Loucy (cell line): ENCODE results near the gene HLA-DMA.

ENCODE experiments used
- H2AFZ ChIP-seq: fragments of 200-600 bp; sonication (generic); 2 replicates; pipeline ENCODE4 v1.6.0; 2016; ENCODE audit warnings: antibody characterized with exemption, mild to moderate bottlenecking, low read length, moderate library complexity
- H3F3A ChIP-seq: fragments of 200-600 bp; 2 replicates; pipeline ENCODE4 v1.6.0; 2016; ENCODE audit warnings: antibody characterized with exemption, low read depth, mild to moderate bottlenecking
- H3K27me3 ChIP-seq: fragments of 200-600 bp; sonication (generic); 2 replicates; pipeline ENCODE4 v1.6.1; 2014; ENCODE audit warnings: low read length, mild to moderate bottlenecking; ENCODE audit not compliant: insufficient read depth, poor library complexity, severe bottlenecking
- H3K36me3 ChIP-seq: fragments of 200-600 bp; sonication (generic); 2 replicates; pipeline ENCODE4 v1.6.1; 2016; ENCODE audit warnings: low read length; ENCODE audit not compliant: insufficient read depth
- H3K4me1 ChIP-seq: fragments of 200-600 bp; sonication (generic); 2 replicates; pipeline ENCODE4 v1.5.1; 2014; ENCODE audit warnings: low read length, mild to moderate bottlenecking; ENCODE audit not compliant: insufficient read depth, poor library complexity, severe bottlenecking
- H3K4me2 ChIP-seq: fragments of 200-600 bp; sonication (generic); 2 replicates; pipeline ENCODE4 v1.6.0; 2014; ENCODE audit warnings: antibody characterized with exemption, low read length, low read depth, mild to moderate bottlenecking; ENCODE audit not compliant: poor library complexity, severe bottlenecking
- H3K4me3 ChIP-seq: fragments of 200-600 bp; sonication (generic); 2 replicates; pipeline ENCODE4 v1.5.1; 2014; ENCODE audit warnings: low read length, mild to moderate bottlenecking, mixed read lengths; ENCODE audit not compliant: poor library complexity, severe bottlenecking
- H3K79me2 ChIP-seq: fragments of 200-600 bp; sonication (generic); 2 replicates; pipeline ENCODE4 v1.6.1; 2014; ENCODE audit warnings: low read length; ENCODE audit not compliant: insufficient read depth
- H3K9ac ChIP-seq: fragments of 200-600 bp; sonication (generic); 2 replicates; pipeline ENCODE4 v1.6.0; 2014; ENCODE audit warnings: mild to moderate bottlenecking, low read depth, low read length, moderate library complexity; ENCODE audit not compliant: poor library complexity, severe bottlenecking
- H3K9me2 ChIP-seq: fragments of 200-600 bp; sonication (generic); replicated peaks from 2 replicates; pipeline ENCODE4 v1.6.1; 2016; ENCODE audit warnings: low read depth, low read length, mixed read lengths
- H3K9me3 ChIP-seq: fragments of 200-600 bp; sonication (generic); 2 replicates; pipeline ENCODE4 v1.6.1; 2014; ENCODE audit warnings: mild to moderate bottlenecking, antibody characterized with exemption, low read length, low read depth; ENCODE audit not compliant: insufficient read depth
- H4K20me1 ChIP-seq: fragments of 200-600 bp; sonication (generic); 2 replicates; pipeline ENCODE4 v1.6.0; 2014; ENCODE audit warnings: antibody characterized with exemption, low read length, mild to moderate bottlenecking; ENCODE audit not compliant: insufficient read depth, poor library complexity, severe bottlenecking
- EZH2phosphoT487 ChIP-seq: fragments of 200-600 bp; IDR thresholded peaks from 2 replicates; pipeline ENCODE4 v1.6.1; 2018; ENCODE audit warnings: antibody characterized with exemption, mild to moderate bottlenecking, moderate library complexity, borderline replicate concordance
- TF ChIP-seq, protein P1 (sequence below): fragments of 200-600 bp; sonication (generic); conservative IDR thresholded peaks from 2 replicates; pipeline ENCODE4 v1.5.1; 2014; ENCODE audit warnings: mild to moderate bottlenecking, antibody characterized with exemption, low read length

The HLA-DMA gene

DNA sequence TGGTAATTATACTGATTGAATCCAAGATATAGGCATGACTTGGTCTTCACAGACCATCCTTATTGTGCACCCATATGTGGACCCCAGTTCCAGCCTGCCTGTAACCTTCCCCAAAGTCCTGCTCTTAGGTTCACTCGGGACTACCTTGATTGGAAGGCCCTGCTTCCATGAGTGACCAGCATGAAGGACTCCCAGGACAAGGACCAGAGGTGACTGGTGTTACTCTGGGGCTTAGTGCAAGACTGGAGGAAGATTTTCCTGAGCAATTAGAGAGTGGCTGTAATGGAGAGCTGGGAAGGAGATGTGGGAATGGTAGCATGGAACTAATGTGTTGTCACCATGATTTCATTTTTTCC, 30.6 kb upstream of the HLA-DMA start:
- Histone ChIP-seq H3K27me3 (no peaks in the 10 kb centered on the region), H3K4me1 (peaks cover 15% of the 10 kb centered on the region), H4K20me1 (peaks cover 42% of the 10 kb centered on the region), H3K4me2 (no peak overlapping the region), H3F3A (peaks cover 51% of the 10 kb centered on the region), H3K9ac (no peak overlapping the region), H3K36me3 (peaks cover 41% of the 10 kb centered on the region), H3K79me2 (peaks cover 29% of the 10 kb centered on the region), H3K9me3 (no peaks in the 10 kb centered on the region), H2AFZ (no peak overlapping the region), H3K4me3 (no peak overlapping the region), H3K9me2 (no peaks in the 10 kb centered on the region)
- TF ChIP-seq, protein P1, sequence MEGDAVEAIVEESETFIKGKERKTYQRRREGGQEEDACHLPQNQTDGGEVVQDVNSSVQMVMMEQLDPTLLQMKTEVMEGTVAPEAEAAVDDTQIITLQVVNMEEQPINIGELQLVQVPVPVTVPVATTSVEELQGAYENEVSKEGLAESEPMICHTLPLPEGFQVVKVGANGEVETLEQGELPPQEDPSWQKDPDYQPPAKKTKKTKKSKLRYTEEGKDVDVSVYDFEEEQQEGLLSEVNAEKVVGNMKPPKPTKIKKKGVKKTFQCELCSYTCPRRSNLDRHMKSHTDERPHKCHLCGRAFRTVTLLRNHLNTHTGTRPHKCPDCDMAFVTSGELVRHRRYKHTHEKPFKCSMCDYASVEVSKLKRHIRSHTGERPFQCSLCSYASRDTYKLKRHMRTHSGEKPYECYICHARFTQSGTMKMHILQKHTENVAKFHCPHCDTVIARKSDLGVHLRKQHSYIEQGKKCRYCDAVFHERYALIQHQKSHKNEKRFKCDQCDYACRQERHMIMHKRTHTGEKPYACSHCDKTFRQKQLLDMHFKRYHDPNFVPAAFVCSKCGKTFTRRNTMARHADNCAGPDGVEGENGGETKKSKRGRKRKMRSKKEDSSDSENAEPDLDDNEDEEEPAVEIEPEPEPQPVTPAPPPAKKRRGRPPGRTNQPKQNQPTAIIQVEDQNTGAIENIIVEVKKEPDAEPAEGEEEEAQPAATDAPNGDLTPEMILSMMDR = no peak
- TF ChIP-seq EZH2phosphoT487 = no peak

DNA sequence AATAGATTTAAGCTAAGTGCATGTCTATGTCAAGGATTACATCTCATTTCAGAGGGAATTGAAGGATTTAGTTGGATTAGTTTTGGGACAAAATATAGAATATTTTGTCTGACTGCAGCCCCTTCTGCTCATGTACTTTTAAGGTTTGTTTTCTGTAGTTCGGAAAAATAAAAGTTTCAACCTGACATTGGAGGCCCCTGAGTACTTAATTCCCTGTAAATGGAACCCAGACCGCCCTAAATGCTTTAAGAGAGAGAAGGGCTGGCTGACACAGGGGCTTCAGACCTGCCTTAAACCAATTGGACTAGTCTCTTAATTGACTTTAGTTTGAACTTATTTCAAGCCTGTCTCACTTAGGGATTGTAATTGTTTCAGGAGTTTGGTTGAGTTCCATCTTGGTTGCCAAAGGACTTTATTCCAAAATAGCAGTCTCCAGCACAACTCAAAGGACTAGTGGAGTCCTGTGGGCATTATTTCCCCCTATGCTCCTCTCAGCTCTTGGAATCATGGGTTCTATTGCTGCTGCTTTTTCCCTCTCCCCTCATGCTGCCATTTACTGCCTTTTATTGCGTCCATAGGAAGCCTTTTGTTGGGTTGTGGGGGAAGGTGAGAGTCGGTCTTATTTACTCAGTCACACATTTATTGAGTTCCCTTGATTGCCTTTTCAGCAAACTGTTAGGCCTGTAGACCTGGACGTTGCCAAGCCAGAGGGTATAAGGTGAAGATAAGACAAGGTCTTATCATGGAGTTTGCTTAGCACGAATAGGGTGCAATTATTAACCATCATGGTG, 30.0 kb upstream of the HLA-DMA start:
- Histone ChIP-seq H3K4me3 (no peak overlapping the region), H3K4me2 (no peak overlapping the region), H3K9me3 (no peaks in the 10 kb centered on the region), H3K9ac (no peak overlapping the region), H4K20me1 (peaks cover 48% of the 10 kb centered on the region), H3K9me2 (no peaks in the 10 kb centered on the region), H2AFZ (no peak overlapping the region), H3K4me1 (peaks cover 17% of the 10 kb centered on the region), H3K27me3 (no peaks in the 10 kb centered on the region), H3K36me3 (peaks cover 46% of the 10 kb centered on the region), H3F3A (peaks cover 57% of the 10 kb centered on the region), H3K79me2 (peaks cover 35% of the 10 kb centered on the region)
- TF ChIP-seq EZH2phosphoT487 = no peak
- TF ChIP-seq, protein P1 = no peak

DNA sequence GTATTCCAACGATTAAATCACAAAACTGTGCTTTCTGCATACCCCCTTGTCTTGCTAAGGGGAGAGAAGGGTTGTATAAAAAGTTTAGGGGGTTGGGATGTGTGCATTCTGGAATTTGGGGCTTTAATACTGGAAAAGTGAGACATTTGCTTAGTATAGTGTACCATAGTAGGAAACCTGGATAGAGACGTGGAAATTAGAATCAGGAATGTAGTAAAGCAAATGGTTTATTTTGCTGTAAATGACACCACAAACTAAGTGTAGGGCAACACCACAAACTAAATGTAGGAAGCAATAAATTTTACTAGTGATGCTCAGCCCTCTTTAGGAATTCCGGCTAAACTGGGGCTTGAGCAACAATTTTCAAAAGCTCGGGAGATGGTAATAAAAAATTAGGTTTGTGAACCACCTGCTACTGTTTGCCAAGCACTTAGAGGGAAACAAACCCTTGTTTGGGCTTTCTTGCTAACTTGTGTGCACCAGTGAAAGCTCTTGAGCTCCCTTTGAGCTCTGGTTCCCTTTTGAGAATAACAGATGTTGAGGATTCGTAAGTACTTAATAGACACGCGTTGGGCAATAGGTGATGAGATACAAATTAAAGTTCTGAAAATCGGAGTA, 29.3 kb upstream of the HLA-DMA start:
- Histone ChIP-seq H3K4me1 (peaks cover 24% of the 10 kb centered on the region), H3F3A (peaks cover 57% of the 10 kb centered on the region), H2AFZ (no peak overlapping the region), H3K9me3 (no peaks in the 10 kb centered on the region), H3K9me2 (no peaks in the 10 kb centered on the region), H3K36me3 (peaks cover 53% of the 10 kb centered on the region), H3K79me2 (peaks cover 42% of the 10 kb centered on the region), H3K4me3 (no peak overlapping the region), H3K9ac (no peak overlapping the region), H3K27me3 (no peaks in the 10 kb centered on the region), H4K20me1 (peaks cover 55% of the 10 kb centered on the region), H3K4me2 (no peak overlapping the region)
- TF ChIP-seq, protein P1 = no peak
